HepG2 (cell line): ENCODE data around the gene TIMM44. TPM values are rescaled to one million over a fixed set of nuclear protein-coding genes. Genes with fewer than 3 reads are reported as not detected.

Source experiments
- ATM ChIP-seq: fragments of 450-650 bp; IDR thresholded peaks from 2 replicates; pipeline ENCODE4 v1.7.1; 2017; ENCODE audit warnings: mild to moderate bottlenecking, borderline replicate concordance
- CBX5 ChIP-seq: sonication (generic); formaldehyde crosslinking; IDR thresholded peaks from 2 replicates; pipeline ENCODE4 v1.4.0; 2020; ENCODE audit warnings: missing genetic modification reagents, borderline replicate concordance
- EED ChIP-seq: sonication (generic); formaldehyde crosslinking; IDR thresholded peaks from 2 replicates; pipeline ENCODE4 v1.5.0; 2020; ENCODE audit warnings: mild to moderate bottlenecking, missing genetic modification reagents
- ESRRA ChIP-seq: sonication (generic); formaldehyde crosslinking; IDR thresholded peaks from 2 replicates; pipeline ENCODE4 v1.5.1; 2020; ENCODE audit warnings: mild to moderate bottlenecking, low read depth, missing genetic modification reagents
- HNRNPH1 ChIP-seq: fragments of 200-400 bp; formaldehyde crosslinking; optimal IDR thresholded peaks from 2 replicates; pipeline ENCODE3; 2017; ENCODE audit warnings: mild to moderate bottlenecking, low read depth, low read length
- MBNL3 ChIP-seq: fragments of 250-450 bp; sonication (Bioruptor Pico); conservative IDR thresholded peaks from 2 replicates; pipeline ENCODE4 v1.8.0; 2022; ENCODE audit warnings: mild to moderate bottlenecking, inconsistent platforms
- MED13 ChIP-seq: sonication (generic); formaldehyde crosslinking; IDR thresholded peaks from 2 replicates; pipeline ENCODE4 v1.5.0; 2020; ENCODE audit warnings: missing genetic modification reagents
- MLLT10 ChIP-seq: sonication (generic); formaldehyde crosslinking; IDR thresholded peaks from 2 replicates; pipeline ENCODE4 v1.4.0; 2020; ENCODE audit warnings: missing genetic modification reagents
- NCOR1 ChIP-seq: fragments of 200-600 bp; sonication (generic); IDR thresholded peaks from 2 replicates; pipeline ENCODE4 v1.7.0; 2017; ENCODE audit warnings: antibody characterized with exemption, low read length, borderline replicate concordance
- PPARG ChIP-seq: conservative IDR thresholded peaks from 2 replicates; pipeline ENCODE4 v1.6.1; 2016; ENCODE audit warnings: missing biosample characterization, missing genetic modification reagents
- RARA ChIP-seq: IDR thresholded peaks from 2 replicates; pipeline ENCODE4 v1.6.1; 2016; ENCODE audit warnings: missing genetic modification reagents, missing compliant biosample characterization
- RORA ChIP-seq: sonication (generic); formaldehyde crosslinking; IDR thresholded peaks from 2 replicates; pipeline ENCODE4 v1.5.0; 2020; ENCODE audit warnings: mild to moderate bottlenecking, missing genetic modification reagents, moderate library complexity
- SKI ChIP-seq: fragments of 450-650 bp; IDR thresholded peaks from one replicate; pipeline ENCODE4 v1.6.1; 2018; ENCODE audit warnings: mild to moderate bottlenecking; ENCODE audit not compliant: partially characterized antibody
- SRSF1 ChIP-seq: fragments of 200-400 bp; formaldehyde crosslinking; optimal IDR thresholded peaks from 2 replicates; pipeline ENCODE3; 2017; ENCODE audit warnings: mild to moderate bottlenecking, low read depth, low read length, moderate library complexity
- TBX2 ChIP-seq: sonication (generic); formaldehyde crosslinking; IDR thresholded peaks from 2 replicates; pipeline ENCODE4 v1.5.0; 2020; ENCODE audit warnings: missing genetic modification reagents, mild to moderate bottlenecking, borderline replicate concordance
- U2AF2 ChIP-seq: fragments of 200-400 bp; formaldehyde crosslinking; IDR thresholded peaks from 2 replicates; pipeline ENCODE4 v1.6.1; 2017; ENCODE audit warnings: low read depth, mild to moderate bottlenecking, low read length
- ZFP36 ChIP-seq: fragments of 150-350 bp; IDR thresholded peaks from 2 replicates; pipeline ENCODE4 v1.6.1; 2018; ENCODE audit warnings: borderline replicate concordance, low read length, low read depth; ENCODE audit not compliant: partially characterized antibody
- ZNF143 ChIP-seq: sonication (generic); formaldehyde crosslinking; IDR thresholded peaks from 2 replicates; pipeline ENCODE4 v1.4.0; 2020; ENCODE audit warnings: missing genetic modification reagents
- ZNF234 ChIP-seq: sonication (generic); formaldehyde crosslinking; conservative IDR thresholded peaks from 2 replicates; pipeline ENCODE4 v1.5.1; 2020; ENCODE audit warnings: mild to moderate bottlenecking, missing genetic modification reagents
- ZNF333 ChIP-seq: sonication (generic); formaldehyde crosslinking; IDR thresholded peaks from 2 replicates; pipeline ENCODE4 v1.4.0; 2020; ENCODE audit warnings: mild to moderate bottlenecking, missing genetic modification reagents, borderline replicate concordance
- ZNF496 ChIP-seq: sonication (generic); formaldehyde crosslinking; IDR thresholded peaks from 2 replicates; pipeline ENCODE4 v1.8.1; 2023; ENCODE audit warnings: mild to moderate bottlenecking, moderate library complexity, missing genetic modification reagents; ENCODE audit not compliant: insufficient replicate concordance
- ZNF619 ChIP-seq: sonication (generic); formaldehyde crosslinking; IDR thresholded peaks from 2 replicates; pipeline ENCODE4 v1.4.0; 2020; ENCODE audit warnings: mild to moderate bottlenecking, missing genetic modification reagents
- ZNF644 ChIP-seq: IDR thresholded peaks from 2 replicates; pipeline ENCODE4 v1.6.1; 2016; ENCODE audit warnings: low read depth
- ZNF772 ChIP-seq: sonication (generic); formaldehyde crosslinking; IDR thresholded peaks from 2 replicates; pipeline ENCODE4 v1.5.0; 2020; ENCODE audit warnings: mild to moderate bottlenecking, missing genetic modification reagents
- ZNF883 ChIP-seq: sonication (generic); formaldehyde crosslinking; IDR thresholded peaks from 2 replicates; pipeline ENCODE4 v1.5.1; 2020; ENCODE audit warnings: mild to moderate bottlenecking, missing genetic modification reagents; ENCODE audit errors: not compliant biosample characterization
- polyA plus RNA-seq, 8 experiments: library from polyadenylated mRNA; depleted of rRNA in 3 of 8; stranded (reverse) in 7 of 8; unstranded in 1 of 8; fragments of >200 nt; fragmentation: Illumina TruSeq in 4 of 8; extraction: Trizol in 4 of 8; gene quantifications; 2 replicates each; pipeline versions ENCODE4 v1.2.1 to v1.2.3, GENCODE V29; 2011 to 2016; ENCODE audit warnings: low read depth in 4 of 8, missing spikeins in 1 of 8, mixed read lengths in 1 of 8; ENCODE audit not compliant: insufficient read depth in 1 of 8
- total RNA-seq, 5 experiments: library from RNA; depleted of rRNA; stranded (reverse); fragments of >200 nt; fragmentation: Illumina TruSeq; extraction: Trizol; gene quantifications; 2 replicates each; pipeline ENCODE4 v1.2.3, GENCODE V29; 2016; ENCODE audit warnings: low read depth in 1 of 5
- TF ChIP-seq, protein P1 (sequence below): sonication (generic); formaldehyde crosslinking; IDR thresholded peaks from 2 replicates; pipeline ENCODE4 v1.5.1; 2020; ENCODE audit warnings: missing genetic modification reagents, mild to moderate bottlenecking, borderline replicate concordance
- TF ChIP-seq, protein P2 (sequence below): sonication (generic); formaldehyde crosslinking; IDR thresholded peaks from 2 replicates; pipeline ENCODE4 v1.8.1; 2022; ENCODE audit warnings: mild to moderate bottlenecking, missing genetic modification reagents

Gene TIMM44
- total and polyA plus RNA-seq, 2 of the 13 experiments (the other 11 are each of a cell fraction or from before 2014, with no cell fraction given) = 42.9 to 72.6 TPM

GRCh38 chr19:7902796-7903243, 40.6 kb downstream of the TIMM44 start (continued):
- TF ChIP-seq HNRNPH1 = no peak
- TF ChIP-seq ZNF772 = no peak
- TF ChIP-seq ZNF883 = no peak
- TF ChIP-seq, protein P1, sequence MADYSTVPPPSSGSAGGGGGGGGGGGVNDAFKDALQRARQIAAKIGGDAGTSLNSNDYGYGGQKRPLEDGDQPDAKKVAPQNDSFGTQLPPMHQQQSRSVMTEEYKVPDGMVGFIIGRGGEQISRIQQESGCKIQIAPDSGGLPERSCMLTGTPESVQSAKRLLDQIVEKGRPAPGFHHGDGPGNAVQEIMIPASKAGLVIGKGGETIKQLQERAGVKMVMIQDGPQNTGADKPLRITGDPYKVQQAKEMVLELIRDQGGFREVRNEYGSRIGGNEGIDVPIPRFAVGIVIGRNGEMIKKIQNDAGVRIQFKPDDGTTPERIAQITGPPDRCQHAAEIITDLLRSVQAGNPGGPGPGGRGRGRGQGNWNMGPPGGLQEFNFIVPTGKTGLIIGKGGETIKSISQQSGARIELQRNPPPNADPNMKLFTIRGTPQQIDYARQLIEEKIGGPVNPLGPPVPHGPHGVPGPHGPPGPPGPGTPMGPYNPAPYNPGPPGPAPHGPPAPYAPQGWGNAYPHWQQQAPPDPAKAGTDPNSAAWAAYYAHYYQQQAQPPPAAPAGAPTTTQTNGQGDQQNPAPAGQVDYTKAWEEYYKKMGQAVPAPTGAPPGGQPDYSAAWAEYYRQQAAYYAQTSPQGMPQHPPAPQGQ (CRISPR knock-in tag) = no peak
- no peak for TF ChIP-seq CBX5 (CRISPR knock-in tag)
- 0 out of 2 replicates have a peak, but pooled peaks have one; percentile 58 for TF ChIP-seq EED
- peak; percentile 86 for TF ChIP-seq RARA (CRISPR knock-in tag)
- no peak for TF ChIP-seq MBNL3 (CRISPR knock-in tag)
- peak; percentile 38; the same call in 1 of the 2 replicates for TF ChIP-seq NCOR1
- TF ChIP-seq ZFP36 = no peak
- 0 out of 2 replicates have a peak, but pooled peaks have one; percentile 2 for TF ChIP-seq ZNF619
- TF ChIP-seq RORA (CRISPR knock-in tag) = no peak
- TF ChIP-seq, protein P2, sequence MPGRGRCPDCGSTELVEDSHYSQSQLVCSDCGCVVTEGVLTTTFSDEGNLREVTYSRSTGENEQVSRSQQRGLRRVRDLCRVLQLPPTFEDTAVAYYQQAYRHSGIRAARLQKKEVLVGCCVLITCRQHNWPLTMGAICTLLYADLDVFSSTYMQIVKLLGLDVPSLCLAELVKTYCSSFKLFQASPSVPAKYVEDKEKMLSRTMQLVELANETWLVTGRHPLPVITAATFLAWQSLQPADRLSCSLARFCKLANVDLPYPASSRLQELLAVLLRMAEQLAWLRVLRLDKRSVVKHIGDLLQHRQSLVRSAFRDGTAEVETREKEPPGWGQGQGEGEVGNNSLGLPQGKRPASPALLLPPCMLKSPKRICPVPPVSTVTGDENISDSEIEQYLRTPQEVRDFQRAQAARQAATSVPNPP (CRISPR knock-in tag) = no peak
- TF ChIP-seq ZNF143 (CRISPR knock-in tag) = no peak
- no peak for TF ChIP-seq ZNF333 (CRISPR knock-in tag)
- TF ChIP-seq MED13 (CRISPR knock-in tag) = no peak
- peak; percentile 46; the same call in 1 of the 2 replicates for TF ChIP-seq TBX2 (CRISPR knock-in tag)
- no peak for TF ChIP-seq U2AF2
- TF ChIP-seq ESRRA (CRISPR knock-in tag) = no peak
- peak; percentile 74 for TF ChIP-seq SKI
- no peak for TF ChIP-seq ZNF234 (CRISPR knock-in tag)
- no peak for TF ChIP-seq ATM
- no peak for TF ChIP-seq MLLT10 (CRISPR knock-in tag)
- TF ChIP-seq ZNF496 = no peak
- TF ChIP-seq PPARG (CRISPR knock-in tag) = no peak
- no peak for TF ChIP-seq SRSF1
- TF ChIP-seq ZNF644 (CRISPR knock-in tag) = no peak
